IMR-90 (cell line): ENCODE results near the gene ARL6IP5. TPM values are rescaled to one million over a fixed set of nuclear protein-coding genes. Genes with fewer than 3 reads are reported as not detected.
A peak's percentile ranks its signal among the peaks of the same experiment; 100 is the strongest.

Source experiments
- ATAC-seq: fragments of 200-7000 bp; cut with Tn5 transposase; 2 replicates; pipeline ENCODE4 v1.9.1; 2020; ENCODE audit warnings: low read depth, mild to moderate bottlenecking, moderate library complexity
- BruUV-seq: library from RNA; stranded (reverse); fragments of 400-500 nt; replicated peaks from 2 replicates; lab custom pipeline; 2021; lab: Mats Ljungman, UMichigan
- CTCF ChIA-PET: fragments of 300-600 bp; formaldehyde crosslinking; extraction: SDS; loops from one replicate; lab custom pipeline; 2021; ENCODE audit warnings: antibody characterized with exemption; lab: Yijun Ruan, JAX
- POLR2A ChIA-PET: fragments of 300-600 bp; sonication (Branson Sonifier 250); formaldehyde crosslinking; loops from one replicate; lab custom pipeline; 2022; ENCODE audit warnings: antibody characterized with exemption; ENCODE audit not compliant: unreplicated experiment; lab: Charles Lee
- DNase-seq: peaks from one replicate; pipeline ENCODE4 v3.0.0; 2013
- H2AFZ ChIP-seq: replicated peaks from 2 replicates; pipeline ENCODE3; 2013; ENCODE audit warnings: low read length, mild to moderate bottlenecking; ENCODE audit not compliant: poor library complexity
- H2AK5ac ChIP-seq: 2 replicates; pipeline ENCODE4 v1.6.1; 2013; ENCODE audit warnings: low read depth, low read length, inconsistent platforms
- H2AK9ac ChIP-seq: replicated peaks from 2 replicates; pipeline ENCODE3; 2013; ENCODE audit warnings: mild to moderate bottlenecking, low read depth, low read length, moderate library complexity; ENCODE audit not compliant: poor library complexity
- H2BK120ac ChIP-seq: 2 replicates; pipeline ENCODE4 v1.6.1; 2013; ENCODE audit warnings: low read depth, low read length, inconsistent platforms
- H2BK15ac ChIP-seq: 3 replicates; pipeline ENCODE4 v1.6.1; 2013; ENCODE audit warnings: low read depth, low read length, inconsistent platforms
- H2BK20ac ChIP-seq: 2 replicates; pipeline ENCODE4 v1.6.1; 2013; ENCODE audit warnings: low read depth, mild to moderate bottlenecking, inconsistent platforms, low read length, moderate library complexity
- H2BK5ac ChIP-seq: 2 replicates; pipeline ENCODE4 v1.6.1; 2013; ENCODE audit warnings: mild to moderate bottlenecking, low read depth, low read length, inconsistent platforms; ENCODE audit not compliant: poor library complexity, severe bottlenecking
- H3K14ac ChIP-seq: replicated peaks from 2 replicates; pipeline ENCODE4 v1.6.1; 2013; ENCODE audit warnings: low read depth, low read length, inconsistent platforms
- H3K18ac ChIP-seq: 2 replicates; pipeline ENCODE4 v1.6.1; 2013; ENCODE audit warnings: low read depth, low read length, control low read depth
- H3K23ac ChIP-seq: 2 replicates; pipeline ENCODE4 v1.6.1; 2013; ENCODE audit warnings: low read depth, low read length, inconsistent platforms
- H3K27ac ChIP-seq: 2 replicates; pipeline ENCODE4 v1.5.1; 2013; ENCODE audit warnings: mild to moderate bottlenecking, control low read depth, low read length; ENCODE audit not compliant: insufficient read depth
- H3K27me3 ChIP-seq: 2 replicates; pipeline ENCODE4 v1.6.1; 2013; ENCODE audit warnings: low read length; ENCODE audit not compliant: control insufficient read depth, insufficient read depth
- H3K36me3 ChIP-seq: 2 replicates; pipeline ENCODE4 v1.6.1; 2013; ENCODE audit warnings: low read length, mixed read lengths; ENCODE audit not compliant: control insufficient read depth, insufficient read depth
- H3K4ac ChIP-seq: 2 replicates; pipeline ENCODE4 v1.6.1; 2013; ENCODE audit warnings: low read depth, low read length, inconsistent platforms
- H3K4me1 ChIP-seq: 2 replicates; pipeline ENCODE4 v1.6.1; 2013; ENCODE audit warnings: low read length, mixed read lengths; ENCODE audit not compliant: control insufficient read depth, insufficient read depth
- H3K4me2 ChIP-seq: 2 replicates; pipeline ENCODE4 v1.6.1; 2013; ENCODE audit warnings: low read depth, mild to moderate bottlenecking, control low read depth, low read length, moderate library complexity
- H3K4me3 ChIP-seq: 2 replicates; pipeline ENCODE4 v1.5.1; 2013; ENCODE audit warnings: low read depth, mild to moderate bottlenecking, control low read depth, low read length, moderate library complexity; ENCODE audit not compliant: insufficient read depth
- H3K56ac ChIP-seq: 2 replicates; pipeline ENCODE4 v1.6.1; 2013; ENCODE audit warnings: low read length, inconsistent platforms; ENCODE audit not compliant: insufficient read depth; ENCODE audit errors: extremely low read depth
- H3K79me1 ChIP-seq, 2 experiments: 2 replicates each; pipeline ENCODE4 v1.6.1; 2013; ENCODE audit warnings: low read length in 2 of 2, inconsistent platforms in 1 of 2, low read depth in 1 of 2
- H3K9ac ChIP-seq: 2 replicates; pipeline ENCODE4 v1.6.1; 2013; ENCODE audit warnings: low read depth, low read length, control low read depth
- H3K9me1 ChIP-seq: 2 replicates; pipeline ENCODE4 v1.6.1; 2013; ENCODE audit warnings: low read length, inconsistent platforms; ENCODE audit not compliant: insufficient read depth
- H3K9me3 ChIP-seq: 2 replicates; pipeline ENCODE4 v1.6.1; 2013; ENCODE audit warnings: low read length; ENCODE audit not compliant: control insufficient read depth, insufficient read depth
- H4K20me1 ChIP-seq: 2 replicates; pipeline ENCODE4 v1.6.1; 2013; ENCODE audit warnings: low read length, inconsistent platforms; ENCODE audit not compliant: insufficient read depth
- H4K5ac ChIP-seq: 2 replicates; pipeline ENCODE4 v1.6.1; 2013; ENCODE audit warnings: mild to moderate bottlenecking, low read depth, low read length, control low read depth
- H4K8ac ChIP-seq, 2 experiments: 2 replicates each; pipeline ENCODE4 v1.6.1; 2013; ENCODE audit warnings: low read depth in 2 of 2, low read length in 2 of 2, control low read depth in 1 of 2, inconsistent platforms in 1 of 2
- H4K91ac ChIP-seq: 2 replicates; pipeline ENCODE4 v1.6.1; 2013; ENCODE audit warnings: low read depth, low read length, inconsistent platforms; ENCODE audit not compliant: insufficient read depth
- BHLHE40 ChIP-seq: fragments of 150-350 bp; IDR thresholded peaks from 2 replicates; pipeline ENCODE4 v1.6.1; 2016; ENCODE audit warnings: mild to moderate bottlenecking, low read depth, low read length
- CEBPB ChIP-seq: IDR thresholded peaks from 2 replicates; pipeline ENCODE4 v1.6.1; 2012; ENCODE audit warnings: low read depth, low read length, improper control_type of control experiment
- CHD1 ChIP-seq: IDR thresholded peaks from 2 replicates; pipeline ENCODE4 v1.6.1; 2012; ENCODE audit warnings: low read depth, low read length, improper control_type of control experiment
- CTCF ChIP-seq: conservative IDR thresholded peaks from 2 replicates; pipeline ENCODE4 v1.5.1; 2012; ENCODE audit warnings: mild to moderate bottlenecking, low read depth, low read length, improper control_type of control experiment
- ELK1 ChIP-seq: fragments of 150-350 bp; IDR thresholded peaks from 2 replicates; pipeline ENCODE4 v1.6.1; 2016; ENCODE audit warnings: low read depth, mild to moderate bottlenecking, low read length, moderate library complexity, borderline replicate concordance
- FOS ChIP-seq: fragments of 150-350 bp; IDR thresholded peaks from 2 replicates; pipeline ENCODE4 v1.6.1; 2016; ENCODE audit warnings: low read depth, low read length
- MAFK ChIP-seq: IDR thresholded peaks from 2 replicates; pipeline ENCODE4 v1.6.1; 2012; ENCODE audit warnings: low read depth, low read length, improper control_type of control experiment
- MAZ ChIP-seq: IDR thresholded peaks from 2 replicates; pipeline ENCODE4 v1.6.1; 2012; ENCODE audit warnings: low read depth, mild to moderate bottlenecking, low read length, improper control_type of control experiment, moderate library complexity, borderline replicate concordance
- NFE2L2 ChIP-seq: fragments of 150-350 bp; IDR thresholded peaks from 2 replicates; pipeline ENCODE4 v1.6.1; 2016; ENCODE audit warnings: low read depth, mild to moderate bottlenecking, low read length
- POLR2A ChIP-seq: IDR thresholded peaks from 2 replicates; pipeline ENCODE4 v1.6.1; 2012; ENCODE audit warnings: mild to moderate bottlenecking, low read depth, low read length
- RCOR1 ChIP-seq: IDR thresholded peaks from 2 replicates; pipeline ENCODE4 v1.6.1; 2012; ENCODE audit warnings: mild to moderate bottlenecking, low read length, improper control_type of control experiment; ENCODE audit not compliant: insufficient replicate concordance
- SMC3 ChIP-seq: fragments of 150-350 bp; IDR thresholded peaks from 2 replicates; pipeline ENCODE4 v1.6.1; 2016; ENCODE audit warnings: low read depth, mild to moderate bottlenecking, antibody characterized with exemption, low read length, moderate library complexity
- USF2 ChIP-seq: fragments of 150-350 bp; IDR thresholded peaks from 2 replicates; pipeline ENCODE4 v1.6.1; 2017; ENCODE audit warnings: mild to moderate bottlenecking, antibody characterized with exemption, low read length, low read depth
- WGBS, 2 experiments: methylation state at CpG; one replicate each; pipeline versions ENCODE4 v1.1.5 to v1.1.7; 2013; ENCODE audit warnings: missing lambda C conversion rate in 2 of 2; ENCODE audit not compliant: insufficient read length in 1 of 2; ENCODE audit errors: extremely low coverage in 2 of 2; 5-methylcytosine and 5-hydroxymethylcytosine counted together
- dilution Hi-C: fragments of 300-500 bp; cut with HindIII; formaldehyde crosslinking; loops from one replicate; pipeline ENCODE4 v1.14.3; 2018; ENCODE audit warnings: low sequenced_read_pairs; ENCODE audit not compliant: unreplicated experiment
- in situ Hi-C: fragments of 300-500 bp; cut with MboI; formaldehyde crosslinking; loops from 3 replicates; pipeline ENCODE4 v1.14.3; 2019; ENCODE audit warnings: low sequenced_read_pairs, inconsistent platforms, mixed read lengths
- intact Hi-C: fragments of 100-400 bp; cut with micrococcal nuclease; formaldehyde crosslinking; loops from 2 replicates; pipeline ENCODE4 v1.10.0; 2022
- polyA plus RNA-seq, 3 experiments: library from polyadenylated mRNA; depleted of rRNA; stranded (reverse); fragments of >200 nt; gene quantifications; 2 replicates each; pipeline ENCODE4 v1.2.3, GENCODE V29; 2012; ENCODE audit warnings: low replicate concordance in 1 of 3
- total RNA-seq: library from RNA; depleted of rRNA; stranded (reverse); fragments of >200 nt; gene quantifications from 2 replicates; pipeline ENCODE4 v1.2.3, GENCODE V29; 2012

The ARL6IP5 gene
- total and polyA plus RNA-seq, 2 of the 4 experiments (the other 2 are of a cell fraction), result 76.4 to 98.8 TPM

- no peak for TF ChIP-seq FOS
- no peak for TF ChIP-seq CTCF
- TF ChIP-seq CHD1, result no peak
- no peak for TF ChIP-seq RCOR1
- TF ChIP-seq MAFK, result no peak
- TF ChIP-seq MAZ, result no peak
- no peak for TF ChIP-seq BHLHE40
- TF ChIP-seq POLR2A, result no peak
- no peak for TF ChIP-seq CEBPB
- TF ChIP-seq ELK1, result no peak
- no peak for TF ChIP-seq NFE2L2
- TF ChIP-seq USF2, result no peak
- TF ChIP-seq SMC3, result no peak
- H3K9ac ChIP-seq, result no peak overlapping the region
- peaks cover 9% of the 10 kb centered on the region for H3K4me1 ChIP-seq
Observed at GRCh38 chr3:69081583-69082262, 3.0 kb upstream of the ARL6IP5 start.

More at GRCh38 chr3:69081583-69082262, 3.0 kb upstream of the ARL6IP5 start:
- BruUV-seq, result no TSS peak
- Histone ChIP-seq H2AK9ac (no peak overlapping the region), H4K91ac (peak overlapping the region; percentile 54), H3K4ac (peak overlapping the region; percentile 58; the same call in 1 of the 2 replicates), H2BK5ac (peak overlapping the region; percentile 17), H2BK120ac (peak overlapping the region; percentile 52), H2BK20ac (peak overlapping the region; percentile 30), H4K8ac (peak overlapping the region in 1 of 2 experiments; percentile 32; a peak in 1 of 4 replicates), H3K9me3 (no peaks in the 10 kb centered on the region), H3K4me3 (no peak overlapping the region), H3K18ac (no peak overlapping the region; the same call in 1 of the 2 replicates), H2BK15ac (peak overlapping the region; percentile 23; the same call in 1 of the 3 replicates), H3K27ac (no peak overlapping the region), H3K36me3 (no peaks in the 10 kb centered on the region), H4K20me1 (peaks cover 4% of the 10 kb centered on the region; the same call in 1 of the 2 replicates), H3K79me1 (peaks cover 0 to 39% of the 10 kb centered on the region in 2 experiments), H3K14ac (peak overlapping the region; percentile 43; the same call in 1 of the 2 replicates), H2AK5ac (peak overlapping the region; percentile 12; the same call in 1 of the 2 replicates), H4K5ac (no peak overlapping the region), H3K9me1 (peaks cover 7% of the 10 kb centered on the region), H3K56ac (no peak overlapping the region), H2AFZ (no peak overlapping the region), H3K23ac (peak overlapping the region; percentile 73; the same call in 1 of the 2 replicates), H3K4me2 (no peak overlapping the region), H3K27me3 (no peaks in the 10 kb centered on the region)
- dilution Hi-C loops (no loop called here), in situ Hi-C loops (no loop called here), intact Hi-C loops (loop anchor here (10.0 kb wide), 2 partner anchors 783 to 863 kb away; no protein-coding TSS in a partner anchor)
- ChIA-PET CTCF (interaction anchor here (0.6 kb wide), 1 partner anchor 34 kb away, joined by 3 read pairs; no protein-coding TSS in a partner anchor), POLR2A (no interaction called here)
- no peak for DNase-seq
- WGBS, 2 experiments, result 100% methylated on average over 1 of the region's 5 CpGs; no CpG with 5 or more reads in 1 of the 2 experiments
- no peak for ATAC-seq
